GM23338 (cell line): ENCODE data around the gene NCL.

Experiments
- CREB1 ChIP-seq: fragments of 250-450 bp; sonication (Bioruptor Pico); IDR thresholded peaks from 2 replicates; pipeline ENCODE4 v1.5.0; 2020; ENCODE audit warnings: low read depth, mild to moderate bottlenecking, moderate library complexity
- CTCF ChIP-seq, 2 experiments: fragments of 200-600 bp in 1 of 2; sonication (generic) in 1 of 2; conservative IDR thresholded peaks; 2 replicates each; pipeline versions ENCODE4 v1.5.1 to v1.6.1; 2016 to 2017; ENCODE audit warnings: antibody characterized with exemption in 2 of 2, low read depth in 2 of 2, mild to moderate bottlenecking in 2 of 2, moderate library complexity in 1 of 2
- ETS1 ChIP-seq: IDR thresholded peaks from 2 replicates; pipeline ENCODE4 v1.6.1; 2016; ENCODE audit warnings: antibody characterized with exemption
- EZH2 ChIP-seq: fragments of 200-600 bp; sonication (generic); IDR thresholded peaks from one replicate; pipeline ENCODE4 v1.8.0; 2017; ENCODE audit warnings: antibody characterized with exemption, mild to moderate bottlenecking, low read depth; ENCODE audit not compliant: unreplicated experiment
- EZH2phosphoT487 ChIP-seq: fragments of 200-600 bp; sonication (generic); IDR thresholded peaks from one replicate; pipeline ENCODE4 v1.8.1; 2018; ENCODE audit warnings: antibody characterized with exemption; ENCODE audit not compliant: unreplicated experiment
- NANOG ChIP-seq: IDR thresholded peaks from 2 replicates; pipeline ENCODE4 v1.6.1; 2016; ENCODE audit warnings: antibody characterized with exemption, borderline replicate concordance
- POLR2AphosphoS5 ChIP-seq: IDR thresholded peaks from 2 replicates; pipeline ENCODE4 v1.6.1; 2016; ENCODE audit warnings: antibody characterized with exemption, low read depth
- REST ChIP-seq: IDR thresholded peaks from one replicate; pipeline ENCODE4 v1.6.1; 2018; ENCODE audit warnings: antibody characterized with exemption; ENCODE audit not compliant: unreplicated experiment
- STAT1 ChIP-seq: IDR thresholded peaks from one replicate; pipeline ENCODE4 v1.6.1; 2016; ENCODE audit warnings: antibody characterized with exemption; ENCODE audit not compliant: unreplicated experiment
- ZNF331 ChIP-seq: fragments of 250-450 bp; sonication (Bioruptor Pico); IDR thresholded peaks from 2 replicates; pipeline ENCODE4 v1.5.0; 2020; ENCODE audit warnings: low read depth, mild to moderate bottlenecking, moderate library complexity
- ZNF462 ChIP-seq: fragments of 250-450 bp; sonication (Bioruptor Pico); IDR thresholded peaks from 2 replicates; pipeline ENCODE4 v1.5.0; 2020; ENCODE audit warnings: mild to moderate bottlenecking, moderate library complexity

- TF ChIP-seq EZH2 (no peak), EZH2phosphoT487 (no peak), CTCF (conservative IDR thresholded peaks at IDR 0.05; ENCODE audit: low read depth in 2 of 2) (no peak), ETS1 (no peak), POLR2AphosphoS5 (no peak), STAT1 (no peak), CREB1 (no peak), ZNF462 (CRISPR knock-in tag) (no peak), REST (no peak), NANOG (no peak), ZNF331 (CRISPR knock-in tag) (no peak)
These were observed 27.3 kb downstream of the NCL start for GRCh38 chr2:231436957-231437356.
